ENCODE measurements around the gene P3H3.

- TF ChIP-seq POLR2A (IDR thresholded peaks at IDR 0.05) (no peak), POLR2AphosphoS5 (IDR thresholded peaks at IDR 0.05) (no peak)
- TF ChIP-seq, protein P1, sequence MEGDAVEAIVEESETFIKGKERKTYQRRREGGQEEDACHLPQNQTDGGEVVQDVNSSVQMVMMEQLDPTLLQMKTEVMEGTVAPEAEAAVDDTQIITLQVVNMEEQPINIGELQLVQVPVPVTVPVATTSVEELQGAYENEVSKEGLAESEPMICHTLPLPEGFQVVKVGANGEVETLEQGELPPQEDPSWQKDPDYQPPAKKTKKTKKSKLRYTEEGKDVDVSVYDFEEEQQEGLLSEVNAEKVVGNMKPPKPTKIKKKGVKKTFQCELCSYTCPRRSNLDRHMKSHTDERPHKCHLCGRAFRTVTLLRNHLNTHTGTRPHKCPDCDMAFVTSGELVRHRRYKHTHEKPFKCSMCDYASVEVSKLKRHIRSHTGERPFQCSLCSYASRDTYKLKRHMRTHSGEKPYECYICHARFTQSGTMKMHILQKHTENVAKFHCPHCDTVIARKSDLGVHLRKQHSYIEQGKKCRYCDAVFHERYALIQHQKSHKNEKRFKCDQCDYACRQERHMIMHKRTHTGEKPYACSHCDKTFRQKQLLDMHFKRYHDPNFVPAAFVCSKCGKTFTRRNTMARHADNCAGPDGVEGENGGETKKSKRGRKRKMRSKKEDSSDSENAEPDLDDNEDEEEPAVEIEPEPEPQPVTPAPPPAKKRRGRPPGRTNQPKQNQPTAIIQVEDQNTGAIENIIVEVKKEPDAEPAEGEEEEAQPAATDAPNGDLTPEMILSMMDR (IDR thresholded peaks at IDR 0.05), result no peak
Measured at GRCh38 chr12:6863033-6863432, 34.8 kb downstream of the P3H3 start.

Data from breast epithelium (tissue), 3 donors.